ENCODE data around the gene HCN4.

DNA sequence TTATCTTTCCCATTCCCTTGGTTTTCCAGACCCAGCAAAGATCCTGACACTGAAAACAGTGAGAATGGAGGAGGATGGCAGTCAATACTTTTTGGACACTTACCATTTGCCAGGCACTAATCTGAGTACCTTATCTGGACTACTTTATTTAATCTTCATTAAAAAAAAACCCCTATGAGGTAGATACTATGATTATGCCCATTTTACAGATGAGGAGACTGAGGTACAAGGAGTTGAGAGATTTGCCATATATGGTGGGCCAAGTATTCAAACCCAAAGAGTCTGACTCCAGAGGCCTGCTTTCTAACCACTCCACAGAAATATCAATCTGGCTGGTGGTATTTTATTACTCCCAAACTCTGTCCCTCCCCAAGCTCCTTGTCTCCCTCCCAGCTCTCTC, 19.6 kb downstream of the HCN4 start:
- TF ChIP-seq, protein P1, sequence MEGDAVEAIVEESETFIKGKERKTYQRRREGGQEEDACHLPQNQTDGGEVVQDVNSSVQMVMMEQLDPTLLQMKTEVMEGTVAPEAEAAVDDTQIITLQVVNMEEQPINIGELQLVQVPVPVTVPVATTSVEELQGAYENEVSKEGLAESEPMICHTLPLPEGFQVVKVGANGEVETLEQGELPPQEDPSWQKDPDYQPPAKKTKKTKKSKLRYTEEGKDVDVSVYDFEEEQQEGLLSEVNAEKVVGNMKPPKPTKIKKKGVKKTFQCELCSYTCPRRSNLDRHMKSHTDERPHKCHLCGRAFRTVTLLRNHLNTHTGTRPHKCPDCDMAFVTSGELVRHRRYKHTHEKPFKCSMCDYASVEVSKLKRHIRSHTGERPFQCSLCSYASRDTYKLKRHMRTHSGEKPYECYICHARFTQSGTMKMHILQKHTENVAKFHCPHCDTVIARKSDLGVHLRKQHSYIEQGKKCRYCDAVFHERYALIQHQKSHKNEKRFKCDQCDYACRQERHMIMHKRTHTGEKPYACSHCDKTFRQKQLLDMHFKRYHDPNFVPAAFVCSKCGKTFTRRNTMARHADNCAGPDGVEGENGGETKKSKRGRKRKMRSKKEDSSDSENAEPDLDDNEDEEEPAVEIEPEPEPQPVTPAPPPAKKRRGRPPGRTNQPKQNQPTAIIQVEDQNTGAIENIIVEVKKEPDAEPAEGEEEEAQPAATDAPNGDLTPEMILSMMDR (IDR thresholded peaks at IDR 0.05), result no peak
- TF ChIP-seq POLR2A (IDR thresholded peaks at IDR 0.05) (no peak), POLR2AphosphoS5 (IDR thresholded peaks at IDR 0.05) (no peak), EP300 (IDR thresholded peaks at IDR 0.05) (no peak)
